ENCODE measurements around the gene OR2Z1.

DNA sequence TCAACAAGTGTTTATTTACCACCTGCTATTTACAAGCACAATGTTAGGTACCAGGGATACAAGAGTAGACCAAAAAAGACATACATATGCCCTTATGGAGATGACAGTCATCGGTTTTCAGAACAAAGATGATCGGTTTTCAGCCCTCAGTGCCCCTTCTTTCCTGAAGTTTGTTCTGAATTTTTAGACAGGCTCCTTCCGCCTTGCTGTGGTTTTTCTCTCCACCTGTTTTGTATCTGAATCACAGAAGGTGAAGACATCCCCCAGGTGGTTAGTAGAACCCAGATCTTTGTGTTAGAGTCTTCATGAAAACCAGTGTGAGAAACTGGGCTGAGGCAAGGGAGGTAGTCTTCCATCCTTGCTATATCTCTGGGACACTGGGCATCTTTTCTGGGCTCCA lies 46.4 kb upstream of the OR2Z1 start:
- TF ChIP-seq, protein P1, sequence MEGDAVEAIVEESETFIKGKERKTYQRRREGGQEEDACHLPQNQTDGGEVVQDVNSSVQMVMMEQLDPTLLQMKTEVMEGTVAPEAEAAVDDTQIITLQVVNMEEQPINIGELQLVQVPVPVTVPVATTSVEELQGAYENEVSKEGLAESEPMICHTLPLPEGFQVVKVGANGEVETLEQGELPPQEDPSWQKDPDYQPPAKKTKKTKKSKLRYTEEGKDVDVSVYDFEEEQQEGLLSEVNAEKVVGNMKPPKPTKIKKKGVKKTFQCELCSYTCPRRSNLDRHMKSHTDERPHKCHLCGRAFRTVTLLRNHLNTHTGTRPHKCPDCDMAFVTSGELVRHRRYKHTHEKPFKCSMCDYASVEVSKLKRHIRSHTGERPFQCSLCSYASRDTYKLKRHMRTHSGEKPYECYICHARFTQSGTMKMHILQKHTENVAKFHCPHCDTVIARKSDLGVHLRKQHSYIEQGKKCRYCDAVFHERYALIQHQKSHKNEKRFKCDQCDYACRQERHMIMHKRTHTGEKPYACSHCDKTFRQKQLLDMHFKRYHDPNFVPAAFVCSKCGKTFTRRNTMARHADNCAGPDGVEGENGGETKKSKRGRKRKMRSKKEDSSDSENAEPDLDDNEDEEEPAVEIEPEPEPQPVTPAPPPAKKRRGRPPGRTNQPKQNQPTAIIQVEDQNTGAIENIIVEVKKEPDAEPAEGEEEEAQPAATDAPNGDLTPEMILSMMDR (IDR thresholded peaks at IDR 0.05): no peak
- TF ChIP-seq POLR2A (IDR thresholded peaks at IDR 0.05): no peak
